Measurements from ENCODE around the gene PTCH1.

PTCH1 gene

GRCh38 chr9:95461448-95462248 lies 55.1 kb downstream of the PTCH1 start:
- DNase-seq, result no peak

GRCh38 chr9:95460518-95461164 lies 56.1 kb downstream of the PTCH1 start:
- DNase-seq, result no peak

DNA sequence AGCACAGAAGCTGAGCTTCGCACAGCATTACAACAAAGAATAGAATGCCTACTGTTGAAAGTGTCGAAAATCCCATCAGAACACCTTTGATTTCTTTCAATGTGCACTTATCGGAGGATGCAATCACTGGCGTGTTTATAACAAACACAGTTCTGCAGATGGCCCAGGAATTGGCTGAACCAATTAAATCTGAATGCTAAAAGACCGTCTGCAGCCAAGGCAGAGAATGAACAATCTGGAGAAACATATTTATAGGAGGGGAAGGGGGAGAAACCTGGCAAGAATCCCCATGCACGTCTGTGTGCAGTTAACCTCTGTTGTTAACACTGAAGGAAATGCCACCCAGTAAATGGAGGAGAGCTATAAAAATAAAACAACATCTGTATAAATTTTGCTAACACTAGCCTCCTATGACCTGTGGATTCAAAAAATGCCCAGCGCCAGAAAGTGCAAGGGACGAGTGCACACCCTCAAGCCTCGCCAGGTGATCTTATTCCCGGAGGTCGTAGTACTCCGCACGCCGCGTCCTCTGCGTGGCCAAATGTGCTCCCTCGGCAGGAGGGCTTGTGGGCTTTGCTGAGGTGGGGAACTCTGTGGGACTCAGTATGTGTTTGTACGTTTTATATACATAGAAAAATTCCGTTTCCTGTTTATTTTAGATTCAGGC lies 56.8 kb downstream of the PTCH1 start:
- no peak for DNase-seq

- DNase-seq, result no peak
These were observed 57.6 kb downstream of the PTCH1 start for GRCh38 chr9:95459178-95459577.

GRCh38 chr9:95458666-95459065 lies 58.1 kb downstream of the PTCH1 start:
- no peak for DNase-seq

DNA sequence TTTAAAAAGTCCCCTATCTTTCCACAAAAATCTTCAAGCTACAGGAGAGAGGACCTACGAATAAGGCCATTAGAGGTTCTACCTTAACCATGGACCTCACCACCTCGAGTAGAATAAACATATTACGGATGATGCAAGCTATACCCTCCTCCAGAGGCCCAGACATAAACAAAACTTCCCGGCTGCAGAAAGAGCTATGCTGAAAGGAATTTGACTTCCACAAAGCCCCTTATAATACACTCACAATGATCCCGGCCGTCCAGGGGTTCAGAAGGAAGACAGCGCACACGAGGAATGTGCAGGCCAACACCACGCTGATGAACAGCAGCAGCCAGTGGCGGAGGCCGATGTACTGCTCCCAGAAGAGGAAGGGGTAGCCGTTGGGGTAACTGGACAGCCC lies 59.0 kb downstream of the PTCH1 start:
- no peak for DNase-seq

DNA sequence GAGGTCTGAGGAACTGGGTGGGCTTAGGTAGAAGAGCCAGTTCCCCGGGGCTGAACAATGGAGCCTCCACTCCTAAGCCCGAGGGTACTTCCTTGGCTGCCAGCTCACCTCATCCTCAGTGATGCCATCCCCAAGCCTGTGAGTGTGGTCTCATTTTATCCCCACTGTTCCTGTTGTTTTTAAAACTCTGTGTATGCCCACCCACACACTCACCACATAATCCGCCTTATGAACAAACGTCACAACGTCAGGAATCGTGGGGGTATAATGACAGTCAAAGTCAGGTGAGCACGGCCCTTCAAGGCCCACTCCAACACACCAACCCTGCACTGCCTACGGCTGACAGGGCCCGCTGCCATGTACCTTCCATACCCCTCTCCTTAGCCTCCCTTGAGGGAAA lies 61.1 kb downstream of the PTCH1 start:
- no peak for DNase-seq

GRCh38 chr9:95452176-95452575 lies 64.6 kb downstream of the PTCH1 start:
- DNase-seq, result no peak

- DNase-seq, result no peak
These were observed 65.7 kb downstream of the PTCH1 start for GRCh38 chr9:95451065-95451426.

DNA sequence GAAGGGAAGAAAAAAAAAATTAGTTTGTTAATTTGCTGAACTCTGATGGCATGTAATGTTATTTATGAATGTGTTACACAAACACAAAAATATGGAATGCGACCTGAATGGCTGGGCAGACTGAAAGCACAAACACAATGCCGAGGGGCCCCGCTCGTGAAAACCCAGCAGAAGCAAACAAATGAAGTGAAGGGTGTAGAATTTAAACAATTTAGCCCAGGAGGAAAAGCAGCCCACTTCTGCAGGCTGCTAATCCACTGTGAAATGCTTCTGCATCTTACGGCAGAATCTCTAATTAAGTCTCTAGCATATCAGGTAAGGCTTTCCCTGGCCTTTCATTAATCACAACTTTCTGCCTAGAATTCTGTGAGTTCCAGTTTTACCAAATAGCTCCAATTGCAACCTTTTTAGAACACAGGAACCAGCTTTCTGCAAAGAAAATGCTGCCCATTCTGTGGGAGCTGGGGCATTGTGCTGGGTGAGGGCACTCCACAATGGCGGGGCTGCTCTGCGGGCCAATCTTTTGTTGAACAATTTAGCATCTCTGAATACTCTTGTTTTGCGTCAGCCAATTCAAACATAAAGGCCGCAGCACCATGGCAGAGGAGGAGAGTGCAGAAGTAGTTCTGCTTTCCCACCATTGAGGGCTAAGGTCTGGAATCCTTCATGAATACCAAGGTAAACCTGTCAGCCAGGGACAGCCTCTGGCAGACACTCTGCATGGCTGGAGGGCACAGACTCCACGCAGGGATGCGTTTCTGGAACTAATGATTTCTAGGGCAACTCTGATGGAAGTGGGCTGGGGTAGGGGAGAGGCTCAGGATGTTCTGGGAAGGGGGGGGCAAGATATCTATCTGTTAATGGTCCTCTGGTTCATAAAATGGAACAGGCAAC lies 66.4 kb downstream of the PTCH1 start:
- DNase-seq, result no peak

DNA sequence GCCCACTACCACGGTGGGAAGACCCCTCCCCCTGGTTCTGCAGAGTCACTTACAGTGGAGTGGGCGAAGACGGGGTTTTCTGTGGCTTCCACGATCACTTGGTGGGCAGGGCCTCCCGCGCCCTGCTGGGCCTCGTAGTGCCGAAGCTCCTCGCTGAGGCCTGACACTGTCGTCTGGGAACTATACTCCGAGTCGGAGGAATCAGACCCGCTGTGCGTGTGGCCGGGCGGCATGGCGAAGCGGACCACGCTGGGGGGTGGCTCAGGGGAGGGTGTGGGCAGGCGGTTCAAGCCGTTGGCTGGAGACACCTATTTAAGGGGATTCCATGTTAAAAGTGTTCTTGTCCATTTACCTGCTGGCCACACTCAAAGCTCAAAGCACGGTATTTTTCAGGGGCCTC lies 67.8 kb downstream of the PTCH1 start:
- DNase-seq, result no peak

DNA sequence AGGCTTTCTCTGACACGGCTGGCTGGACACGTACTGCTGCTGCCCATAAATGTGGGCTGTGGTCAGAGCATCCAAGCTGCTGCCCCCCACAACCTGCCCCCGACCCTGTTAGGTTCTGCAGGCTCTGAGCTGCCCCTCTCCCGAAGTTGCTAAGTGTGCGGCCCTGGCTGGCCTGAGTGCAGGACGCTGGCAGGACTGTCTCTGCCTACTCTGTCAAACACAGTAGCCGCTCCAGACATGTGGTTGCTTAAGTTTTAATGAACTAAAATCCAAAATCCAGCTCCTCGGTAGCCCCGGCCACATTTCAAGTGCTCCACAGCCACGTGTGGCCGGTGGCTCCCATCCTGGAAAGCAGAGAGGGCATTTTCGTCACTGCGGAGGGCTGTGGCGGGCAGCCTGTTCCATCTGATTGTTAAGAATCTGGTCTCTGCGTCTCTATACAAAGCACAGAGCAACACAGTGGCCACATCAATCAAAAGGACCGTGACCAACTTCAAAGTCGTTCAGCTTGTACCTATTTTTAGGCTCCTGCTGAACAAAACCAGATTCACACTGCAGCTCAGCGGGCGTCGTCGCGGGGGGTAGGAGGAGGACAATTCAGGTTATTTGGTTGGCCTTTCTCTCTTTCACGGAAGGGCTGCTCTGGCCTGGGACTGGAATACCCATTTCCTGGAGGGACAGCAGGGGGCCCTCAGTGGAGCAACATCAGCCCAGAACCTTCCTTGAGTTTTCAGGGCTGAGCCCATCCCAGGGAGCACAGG lies 68.9 kb downstream of the PTCH1 start:
- no peak for DNase-seq

DNA sequence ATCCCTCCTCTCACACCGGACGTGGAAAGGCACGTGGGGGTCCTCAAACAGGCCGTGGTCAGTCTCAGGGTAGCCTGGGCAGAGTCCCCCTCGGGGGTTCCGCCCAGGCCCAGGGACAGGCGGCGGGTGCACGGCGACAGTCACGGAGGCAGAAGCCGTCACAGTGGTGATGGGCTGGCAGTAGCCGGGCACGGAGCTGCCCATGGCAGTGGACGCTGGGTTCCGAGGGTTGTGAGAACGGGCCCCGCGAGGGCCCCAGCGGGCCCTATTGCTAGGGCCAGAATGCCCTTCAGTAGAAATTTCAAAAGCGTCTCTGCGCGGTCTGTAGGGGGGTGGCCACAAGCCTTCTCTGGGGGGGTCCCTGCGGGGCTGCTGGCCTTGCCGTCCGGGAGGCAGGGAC lies 69.8 kb downstream of the PTCH1 start:
- no peak for DNase-seq

- DNase-seq, result no peak
These were observed 70.5 kb downstream of the PTCH1 start for GRCh38 chr9:95446259-95446658.

GRCh38 chr9:95444160-95444559 lies 72.6 kb downstream of the PTCH1 start:
- no peak for DNase-seq

- DNase-seq, result no peak
These were observed 73.5 kb downstream of the PTCH1 start for GRCh38 chr9:95443301-95443700.

GRCh38 chr9:95441081-95441480 lies 75.7 kb downstream of the PTCH1 start:
- DNase-seq, result no peak

GRCh38 chr9:95440447-95440846 lies 76.3 kb downstream of the PTCH1 start:
- DNase-seq, result no peak

DNA sequence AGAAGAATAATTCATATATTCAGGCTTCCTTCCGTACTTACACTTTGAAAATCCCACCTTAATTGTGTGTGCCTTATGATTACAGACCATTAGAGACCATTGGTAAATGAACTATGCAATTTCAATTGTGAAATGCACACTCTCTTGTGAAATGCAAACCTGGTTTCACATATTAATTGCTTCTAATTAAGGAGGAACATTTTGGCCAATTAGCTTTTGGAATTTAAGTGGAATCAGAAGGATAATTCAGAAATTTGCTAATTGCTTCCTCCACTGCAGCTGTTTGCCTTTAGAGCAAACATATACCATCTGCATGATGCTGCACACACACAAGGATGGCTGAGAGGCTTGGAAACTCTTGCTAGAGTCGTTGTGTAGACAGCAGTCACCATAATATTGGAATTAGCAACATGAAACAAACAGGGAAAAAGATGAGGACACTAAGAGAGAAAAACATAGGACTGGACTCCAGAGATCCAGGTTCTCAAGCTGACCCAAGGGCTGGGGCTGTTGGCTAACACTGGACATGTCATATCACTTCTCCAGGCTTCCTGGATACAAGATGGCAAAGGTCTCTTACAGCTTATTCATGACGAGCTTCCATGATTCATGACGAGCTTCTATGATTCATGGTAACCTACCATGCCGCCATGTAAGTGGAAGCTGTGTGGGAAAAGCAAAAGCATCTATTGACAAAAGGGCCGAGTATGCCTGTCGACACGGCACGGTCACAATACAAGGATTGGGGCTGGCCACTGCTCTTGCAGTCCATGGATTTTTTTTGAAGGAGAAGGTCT lies 78.0 kb downstream of the PTCH1 start:
- DNase-seq, result no peak

DNA sequence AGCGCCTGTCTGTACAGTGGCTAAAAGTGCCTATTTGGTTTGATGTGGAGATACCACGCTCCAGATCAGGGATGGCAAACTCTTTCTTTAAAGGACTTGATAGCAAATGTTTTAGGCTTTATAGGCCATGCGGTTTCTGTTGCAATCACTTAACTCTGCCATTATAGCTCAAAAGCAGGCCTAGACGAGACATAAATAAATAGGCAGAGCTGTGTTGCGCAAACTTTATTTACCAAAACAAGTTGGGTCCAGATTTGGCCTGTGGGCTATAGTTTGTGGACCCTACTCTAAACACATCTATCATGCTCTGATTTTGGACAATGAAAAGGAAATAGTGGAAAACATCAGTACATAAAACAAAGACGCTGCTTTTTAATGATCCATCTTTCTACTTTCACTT lies 79.2 kb downstream of the PTCH1 start:
- DNase-seq, result no peak

GRCh38 chr9:95436416-95436815 lies 80.4 kb downstream of the PTCH1 start:
- DNase-seq, result no peak
